NCI-H2081 treated with DMSO at 0.1 percent for 48 hours (cell line): ENCODE measurements around the gene WIF1.

Experiments
- DNase-seq: peaks from one replicate; lab custom pipeline; 2025; lab: John Stamatoyannopoulos, UW

The WIF1 gene

GRCh38 chr12:65022421-65022820, 98.7 kb downstream of the WIF1 start:
- no peak for DNase-seq

GRCh38 chr12:65019696-65020234, 101.3 kb downstream of the WIF1 start:
- DNase-seq: no peak

- DNase-seq: no peak
Measured at GRCh38 chr12:65016881-65017650, 104.0 kb downstream of the WIF1 start.

- DNase-seq: no peak
Measured at GRCh38 chr12:65015850-65016249, 105.3 kb downstream of the WIF1 start.

- no peak for DNase-seq
Measured at GRCh38 chr12:65014504-65015271, 106.4 kb downstream of the WIF1 start.

- DNase-seq: no peak
Measured at GRCh38 chr12:65010437-65010836, 110.7 kb downstream of the WIF1 start.

GRCh38 chr12:65005716-65006115, 115.4 kb downstream of the WIF1 start:
- no peak for DNase-seq

GRCh38 chr12:65004270-65004669, 116.8 kb downstream of the WIF1 start:
- no peak for DNase-seq
